ENCODE results near the gene SLC25A44.
A peak's percentile ranks its signal among the peaks of the same experiment; 100 is the strongest.

The SLC25A44 gene

DNA sequence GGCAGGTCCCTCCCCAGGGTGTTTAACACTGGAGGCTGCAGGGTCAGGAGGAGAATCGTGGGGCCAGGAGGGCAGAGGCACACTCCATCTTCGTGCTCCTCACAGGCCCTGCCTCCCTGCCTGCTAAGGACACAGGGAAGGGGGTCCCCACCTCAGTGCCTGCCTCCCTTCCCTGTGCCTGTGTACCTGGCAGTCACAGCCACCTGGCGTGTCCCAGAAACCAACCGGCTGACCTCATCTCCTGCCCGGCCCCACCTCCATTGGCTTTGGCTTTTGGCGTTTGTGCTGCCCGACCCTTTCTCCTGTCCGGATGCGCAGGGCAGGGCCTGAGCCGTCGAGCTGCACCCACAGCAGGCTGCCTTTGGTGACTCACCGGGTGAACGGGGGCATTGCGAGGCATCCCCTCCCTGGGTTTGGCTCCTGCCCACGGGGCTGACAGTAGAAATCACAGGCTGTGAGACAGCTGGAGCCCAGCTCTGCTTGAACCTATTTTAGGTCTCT is 47.5 kb downstream of the SLC25A44 start:
- DNase-seq (ENCODE audit: low read depth, low spot score): no peak

DNA sequence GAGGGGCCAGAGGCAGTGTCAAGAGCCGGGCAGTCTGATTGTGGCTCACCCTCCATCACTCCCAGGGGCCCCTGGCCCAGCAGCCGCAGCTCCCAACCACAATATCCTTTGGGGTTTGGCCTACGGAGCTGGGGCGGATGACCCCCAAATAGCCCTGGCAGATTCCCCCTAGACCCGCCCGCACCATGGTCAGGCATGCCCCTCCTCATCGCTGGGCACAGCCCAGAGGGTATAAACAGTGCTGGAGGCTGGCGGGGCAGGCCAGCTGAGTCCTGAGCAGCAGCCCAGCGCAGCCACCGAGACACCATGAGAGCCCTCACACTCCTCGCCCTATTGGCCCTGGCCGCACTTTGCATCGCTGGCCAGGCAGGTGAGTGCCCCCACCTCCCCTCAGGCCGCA is 48.0 kb downstream of the SLC25A44 start, which contains the start of gene BGLAP:
BGLAP (plus strand) TSS at position 259 of the 400 bp plus-strand sequence; CDS start at position 307, 48 bp downstream.
- no peak for DNase-seq (ENCODE audit: low read depth, low spot score)

DNA sequence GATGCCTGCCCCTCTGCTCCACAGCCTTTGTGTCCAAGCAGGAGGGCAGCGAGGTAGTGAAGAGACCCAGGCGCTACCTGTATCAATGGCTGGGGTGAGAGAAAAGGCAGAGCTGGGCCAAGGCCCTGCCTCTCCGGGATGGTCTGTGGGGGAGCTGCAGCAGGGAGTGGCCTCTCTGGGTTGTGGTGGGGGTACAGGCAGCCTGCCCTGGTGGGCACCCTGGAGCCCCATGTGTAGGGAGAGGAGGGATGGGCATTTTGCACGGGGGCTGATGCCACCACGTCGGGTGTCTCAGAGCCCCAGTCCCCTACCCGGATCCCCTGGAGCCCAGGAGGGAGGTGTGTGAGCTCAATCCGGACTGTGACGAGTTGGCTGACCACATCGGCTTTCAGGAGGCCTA is 48.8 kb downstream of the SLC25A44 start:
- no peak for DNase-seq (ENCODE audit: low read depth, low spot score)

DNA sequence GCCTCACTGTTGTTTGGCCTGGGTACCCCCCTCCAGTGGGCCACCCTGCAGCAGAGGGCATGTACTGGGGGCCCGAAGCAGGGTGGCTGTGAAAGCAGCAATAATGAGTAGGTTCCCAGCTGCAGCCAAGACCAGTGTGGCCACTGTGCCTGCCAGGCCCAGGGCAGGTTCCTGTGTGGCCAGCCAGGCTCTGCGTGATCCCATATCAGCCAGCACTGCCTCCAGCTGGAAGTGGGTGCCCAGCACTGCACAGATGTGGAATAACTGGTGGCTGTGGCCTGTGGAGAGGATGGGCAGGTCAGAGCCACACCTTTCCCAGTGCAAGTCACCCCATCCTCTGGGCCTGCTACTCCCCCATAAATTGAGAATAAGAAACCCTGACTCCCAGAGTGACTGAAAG is 50.2 kb downstream of the SLC25A44 start:
- DNase-seq (ENCODE audit: low read depth, low spot score): no peak

DNA sequence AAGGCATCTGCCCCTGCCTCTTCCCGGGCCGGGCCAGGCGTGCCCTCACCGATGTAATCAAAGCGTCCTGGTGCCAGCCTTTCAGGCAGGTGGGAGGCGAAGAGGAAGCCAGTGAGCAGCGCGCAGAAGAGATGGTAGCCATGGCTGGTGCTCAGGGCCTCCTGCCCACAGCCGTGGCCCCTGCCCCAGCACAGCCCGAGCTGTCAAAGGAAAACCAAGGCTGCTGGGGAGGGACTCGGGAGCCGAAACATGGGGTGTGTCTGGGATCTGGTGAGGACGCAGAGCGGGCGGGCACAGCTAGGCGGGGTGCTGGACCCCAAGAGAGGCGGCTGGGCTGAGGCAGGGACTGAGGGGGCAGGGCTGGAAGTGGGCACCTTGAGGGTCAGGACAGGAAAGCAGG is 50.8 kb downstream of the SLC25A44 start:
- DNase-seq (ENCODE audit: low read depth, low spot score): no peak

DNA sequence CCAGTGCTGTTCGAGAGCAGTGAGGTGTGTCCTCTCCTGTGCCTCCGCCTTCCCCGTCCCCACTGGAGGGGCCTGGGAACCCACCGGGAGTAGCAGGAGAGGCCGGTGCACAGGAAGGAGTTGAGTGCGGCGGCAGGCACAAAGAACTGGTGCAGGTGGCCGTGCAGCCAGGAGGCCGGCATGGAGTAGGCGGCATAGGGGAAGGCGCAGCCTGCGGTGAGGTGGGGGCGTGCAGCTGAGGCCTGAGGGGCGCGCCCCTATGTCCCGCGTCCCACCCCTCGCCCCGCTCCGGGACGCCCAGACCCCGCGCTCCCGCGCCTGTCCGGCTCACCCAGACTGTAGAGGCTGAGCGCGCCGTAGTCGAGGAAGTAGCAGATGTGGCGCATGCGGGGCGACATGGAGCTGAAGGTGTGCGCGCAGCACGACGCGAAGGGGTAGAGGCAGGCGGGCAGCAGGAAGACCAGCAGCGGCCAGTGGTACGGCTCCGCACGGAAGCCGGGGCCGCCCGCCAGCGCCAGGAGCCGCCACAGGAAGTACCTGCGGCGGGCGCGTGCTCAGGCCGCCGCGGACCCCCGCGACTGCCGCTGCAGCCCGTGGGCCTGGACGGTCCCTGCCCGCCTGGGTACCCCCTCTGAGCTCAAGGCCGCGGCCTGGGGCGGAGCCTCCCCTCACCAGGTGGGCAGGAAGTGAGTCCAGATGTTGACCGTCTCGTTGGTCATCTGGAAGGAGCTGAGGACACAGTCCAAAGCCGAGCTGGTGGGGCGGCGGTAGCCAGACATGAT is 51.7 kb downstream of the SLC25A44 start:
- peak; percentile 62 for DNase-seq (ENCODE audit: low read depth, low spot score)

DNA sequence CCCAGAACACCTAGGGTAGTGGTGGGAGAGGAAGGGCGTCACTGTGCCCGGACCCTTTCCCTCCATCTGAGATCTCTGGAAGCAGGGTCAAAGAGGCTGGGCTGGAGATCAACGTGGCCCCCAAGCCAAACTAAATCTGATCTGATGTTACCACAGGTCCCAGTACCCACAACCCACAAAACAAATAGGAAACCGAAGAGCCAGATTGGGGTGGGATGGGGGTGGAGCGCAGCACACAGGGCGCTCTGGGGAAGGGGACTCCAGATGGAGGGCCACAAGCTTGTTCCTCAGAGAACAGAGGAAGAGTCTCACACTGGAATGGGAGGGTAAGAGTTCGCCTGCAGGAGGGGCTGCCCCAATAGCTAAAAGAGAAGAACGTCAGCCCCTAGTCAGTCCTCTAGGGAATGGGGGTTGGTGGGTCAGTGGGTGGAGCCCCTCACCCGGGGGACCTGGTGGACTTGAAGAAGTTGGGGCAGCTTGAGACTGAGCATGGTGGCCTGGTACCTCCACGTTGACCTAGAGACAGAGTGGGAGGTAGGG is 52.4 kb downstream of the SLC25A44 start:
- DNase-seq (ENCODE audit: low read depth, low spot score): no peak

DNA sequence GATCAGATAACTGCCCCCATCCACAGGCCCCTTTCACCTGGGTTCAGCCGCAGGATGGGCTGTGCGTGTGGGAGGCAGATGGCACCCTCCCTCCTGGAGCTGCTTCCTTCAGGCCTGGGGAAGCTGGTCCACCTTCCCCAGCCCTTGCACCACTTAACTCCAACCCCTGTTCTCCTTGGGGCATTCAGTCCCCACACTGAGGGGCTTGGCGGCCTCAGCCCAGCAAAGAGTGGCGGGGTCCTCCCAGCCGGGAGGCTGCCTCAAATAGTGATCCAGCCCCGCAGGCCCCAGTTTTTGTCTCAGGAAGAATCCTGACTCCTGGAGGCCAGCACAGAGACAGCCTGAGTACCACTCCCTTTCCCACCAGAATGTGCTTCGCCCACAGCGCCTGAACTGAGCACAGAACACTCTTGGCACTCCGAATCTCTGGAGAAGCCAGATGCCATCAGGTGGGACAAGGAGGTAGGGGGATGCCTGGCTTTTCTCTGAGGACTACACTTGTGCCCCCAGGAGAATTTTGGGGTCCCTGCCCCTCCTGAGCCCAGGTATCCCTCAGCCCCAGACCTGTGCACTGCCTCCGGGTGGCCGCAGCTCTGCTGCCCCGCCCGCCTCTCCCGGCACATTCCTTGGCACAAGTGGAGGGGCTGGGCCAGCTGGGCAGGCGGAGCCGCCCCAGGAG is 53.0 kb downstream of the SLC25A44 start:
- DNase-seq (ENCODE audit: low read depth, low spot score): no peak

DNA sequence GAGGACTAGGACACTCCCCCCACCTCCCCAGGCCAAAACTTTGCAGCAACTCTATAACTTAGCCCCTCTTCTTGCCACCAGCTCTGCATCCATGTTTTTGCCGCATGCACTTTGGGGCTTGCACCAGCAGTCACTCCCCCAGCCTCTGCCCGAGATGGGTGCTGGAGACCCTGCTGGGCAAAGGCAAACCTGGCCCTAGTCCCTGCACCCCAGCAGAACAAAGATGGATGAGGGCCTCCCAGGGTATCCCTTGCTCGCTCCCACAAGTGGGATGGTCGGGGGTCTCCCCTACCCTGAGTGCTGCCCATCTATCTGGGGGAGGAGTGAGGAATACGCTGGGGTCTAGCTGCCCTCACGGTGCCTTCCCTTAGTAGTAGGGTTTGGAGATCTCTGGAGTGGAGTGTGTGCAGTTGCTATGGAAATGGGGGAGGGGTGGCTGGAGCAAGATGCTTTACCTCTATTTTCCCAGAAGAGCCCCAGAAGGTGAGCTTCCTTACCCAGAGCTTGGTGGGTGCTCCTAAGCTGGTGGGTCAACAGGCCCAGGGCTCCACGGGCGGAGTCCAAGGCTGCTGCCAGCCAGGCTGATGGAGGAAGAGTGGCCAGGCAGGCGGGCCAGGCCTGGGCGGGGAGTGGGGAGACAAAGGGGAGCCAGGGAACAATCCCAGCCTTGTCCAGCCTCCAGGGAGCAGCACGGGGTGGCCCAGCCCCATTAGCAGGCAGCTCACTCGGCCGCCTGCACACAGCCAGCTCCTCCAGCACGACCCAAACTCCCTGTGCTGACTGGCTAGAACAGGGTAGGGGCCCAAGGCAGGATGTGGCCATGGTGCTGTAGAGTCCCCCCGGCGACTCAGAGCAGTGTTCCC is 53.8 kb downstream of the SLC25A44 start, which contains the start of gene PAQR6:
PAQR6 (minus strand) TSS at position 597 of the 863 bp plus-strand sequence. CDS start 1,325 bp downstream, outside the sequence.
- no peak for DNase-seq (ENCODE audit: low read depth, low spot score)

DNA sequence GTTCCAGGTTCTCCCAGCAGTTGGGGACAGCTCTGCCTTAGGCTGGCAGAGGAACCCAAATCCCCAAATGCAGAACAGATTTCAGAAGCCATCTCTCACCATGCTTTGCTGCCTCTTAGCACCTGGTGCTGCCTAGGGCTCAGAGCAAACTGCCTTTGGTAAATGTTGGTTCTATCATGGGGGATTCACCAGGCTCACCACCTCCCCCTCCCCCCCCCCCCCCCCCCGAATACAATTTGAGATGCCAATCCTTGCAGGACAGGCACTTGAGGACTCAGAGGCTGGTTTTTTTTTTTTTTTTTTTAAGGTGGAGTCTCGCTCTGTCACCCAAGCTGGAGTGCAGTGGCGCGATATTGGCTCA is 54.4 kb downstream of the SLC25A44 start:
- no peak for DNase-seq (ENCODE audit: low read depth, low spot score)

DNA sequence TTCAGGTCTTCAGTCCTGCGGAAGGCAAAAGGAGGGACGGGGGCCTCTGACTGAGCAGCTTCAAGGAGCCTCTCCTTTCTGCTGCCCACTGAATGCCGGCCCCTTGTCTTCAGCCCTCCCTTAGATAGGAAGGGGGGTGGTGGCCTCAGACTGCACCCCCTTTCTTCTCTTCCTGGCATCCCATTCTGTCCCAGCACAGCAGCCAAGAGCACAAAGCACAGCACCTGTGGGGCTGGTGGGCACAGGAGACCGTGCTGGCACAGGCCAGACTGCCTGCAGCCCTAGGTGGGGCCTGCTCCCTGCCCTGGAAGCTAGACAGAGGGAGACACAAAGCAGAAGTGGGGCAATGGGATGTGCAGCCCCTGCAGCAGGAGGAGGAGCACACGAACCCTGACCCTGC is 55.7 kb downstream of the SLC25A44 start:
- no peak for DNase-seq (ENCODE audit: low read depth, low spot score)

DNA sequence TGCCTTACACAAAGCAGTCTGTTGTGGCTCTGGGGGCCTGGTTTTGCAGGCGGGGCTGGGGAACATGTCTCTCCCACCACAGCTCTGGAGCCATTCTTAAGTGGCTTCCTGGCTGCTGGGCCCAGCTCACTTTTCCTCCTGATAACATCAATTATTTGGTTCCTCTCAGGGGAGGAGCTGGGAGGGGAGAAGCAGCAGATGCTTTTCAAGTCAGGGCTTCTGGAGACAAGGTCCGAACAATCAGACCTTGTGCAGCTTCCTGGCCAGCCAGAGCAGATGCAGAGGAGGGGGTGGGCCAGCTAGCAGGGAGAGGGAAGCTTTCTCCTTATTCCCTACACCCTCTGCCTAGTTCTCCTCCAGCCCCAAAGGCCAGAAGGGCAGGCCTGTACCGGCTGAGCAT is 57.6 kb downstream of the SLC25A44 start:
- DNase-seq (ENCODE audit: low read depth, low spot score): peak; percentile 62

DNA sequence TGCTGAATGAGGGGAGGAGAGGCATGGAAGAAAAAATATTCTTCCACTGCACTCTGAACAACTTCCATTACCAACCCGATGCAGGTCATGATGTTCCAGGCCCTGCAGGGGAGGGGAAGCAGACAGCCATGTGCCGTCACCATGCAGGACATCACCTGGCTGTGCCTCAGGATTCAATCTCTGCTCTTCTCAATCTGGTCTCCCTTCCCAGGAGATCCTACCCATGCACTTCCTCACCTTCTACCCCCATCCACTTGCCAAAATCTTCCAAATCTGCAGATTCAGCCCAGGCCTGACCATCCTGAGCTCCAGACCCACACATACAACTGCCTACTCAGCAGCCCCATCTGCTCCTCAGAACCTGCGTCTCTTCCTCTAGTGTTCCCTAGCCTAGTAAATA is 59.7 kb downstream of the SLC25A44 start:
- DNase-seq (ENCODE audit: low read depth, low spot score): no peak

DNA sequence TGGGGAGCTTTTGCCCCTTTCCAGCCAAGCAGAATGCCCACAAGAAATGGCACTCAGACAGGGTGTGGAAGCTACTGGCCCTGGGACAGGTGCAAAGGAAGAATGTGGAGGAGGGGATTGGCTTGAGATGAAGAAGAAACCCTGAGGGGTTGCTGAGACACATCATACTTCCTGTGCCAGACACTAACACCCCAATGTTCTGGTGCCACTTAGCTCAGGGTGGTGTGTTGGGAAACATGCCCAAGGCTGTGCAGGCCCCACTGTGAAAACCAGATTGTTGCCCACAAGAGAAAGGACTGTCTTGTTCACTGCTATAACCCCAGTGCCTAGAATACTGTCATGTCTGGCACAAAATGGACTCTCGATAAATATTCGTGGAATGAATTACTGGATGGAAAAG is 63.8 kb downstream of the SLC25A44 start:
- no peak for DNase-seq (ENCODE audit: low read depth, low spot score)

DNA sequence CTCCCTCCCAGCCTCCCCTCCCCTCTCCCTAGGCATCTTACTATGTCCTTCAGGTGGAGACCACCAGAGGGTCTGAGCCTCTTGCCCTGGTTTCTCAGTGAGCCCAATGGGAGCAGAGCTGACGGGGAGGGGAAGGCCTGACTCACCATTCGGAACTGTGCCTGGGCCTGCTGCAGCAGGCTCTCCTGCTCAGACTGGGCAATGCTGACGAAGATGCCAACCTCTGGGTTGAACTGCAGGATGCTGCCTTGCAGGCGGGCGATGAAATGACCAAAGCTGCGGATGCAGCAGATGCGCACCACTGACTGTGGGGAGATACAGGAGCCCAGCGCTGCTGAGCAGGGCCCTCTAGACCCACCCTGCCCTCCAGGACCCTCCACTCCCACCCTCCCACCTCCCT is 65.0 kb downstream of the SLC25A44 start:
- DNase-seq (ENCODE audit: low read depth, low spot score): no peak

DNA sequence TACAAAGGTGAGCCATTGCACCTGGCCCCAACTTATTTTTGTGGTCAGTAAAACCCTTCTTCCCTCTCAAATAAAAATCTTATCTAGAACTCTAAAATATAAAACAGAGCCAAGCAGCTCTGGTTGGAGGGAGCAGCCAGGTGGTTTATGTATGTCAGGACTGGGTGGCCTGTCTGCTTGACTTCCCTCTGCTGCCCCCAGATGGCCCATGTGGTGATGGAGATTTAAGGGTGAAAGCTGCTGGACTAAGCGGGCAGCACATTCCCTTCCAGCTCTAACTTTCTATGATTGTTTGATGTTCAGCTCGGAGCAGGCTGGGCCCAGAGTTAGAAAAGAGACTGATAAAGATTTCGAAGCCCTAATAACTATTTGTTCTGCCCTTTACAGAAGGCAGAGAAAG is 65.9 kb downstream of the SLC25A44 start:
- no peak for DNase-seq (ENCODE audit: low read depth, low spot score)

DNA sequence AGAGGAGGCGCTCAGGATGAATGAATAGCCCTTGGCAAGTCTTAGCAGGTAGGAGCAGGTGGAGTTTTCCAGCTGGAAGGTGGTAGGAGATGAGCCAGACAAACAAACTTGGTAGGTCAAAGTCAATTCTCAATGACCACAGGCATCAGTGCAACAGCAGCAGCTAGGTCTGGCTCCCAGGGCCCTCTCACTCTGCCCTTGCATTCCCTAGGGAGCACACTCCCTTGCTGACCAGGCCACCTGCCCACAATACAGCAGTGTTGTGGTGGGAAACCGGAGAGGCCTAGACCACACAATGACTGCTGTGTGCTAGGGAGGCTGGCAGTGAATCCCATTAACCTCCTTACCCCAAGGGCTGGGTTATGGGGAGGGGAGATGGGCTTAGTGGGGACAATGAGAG is 67.0 kb downstream of the SLC25A44 start:
- DNase-seq (ENCODE audit: low read depth, low spot score): no peak
